GM12878 (cell line): Measurements from ENCODE around the gene DIP2B. TPM values are rescaled to one million over a fixed set of nuclear protein-coding genes. Genes with fewer than 3 reads are reported as not detected.

Source experiments
- ATAC-seq: fragments of 200-7000 bp; cut with Tn5 transposase; 3 replicates; pipeline ENCODE4 v1.9.1; 2020; ENCODE audit warnings: mild to moderate bottlenecking, moderate library complexity
- BruUV-seq: library from RNA; stranded (reverse); fragments of 400-500 nt; replicated peaks from 2 replicates; lab custom pipeline; 2021; lab: Mats Ljungman, UMichigan
- CTCF ChIA-PET: fragments of 300-600 bp; sonication (Branson Sonifier 250); formaldehyde crosslinking; extraction: SDS; loops from one replicate; lab custom pipeline; 2021; ENCODE audit warnings: inconsistent platforms; lab: Yijun Ruan, JAX
- POLR2A ChIA-PET: fragments of 350-600 bp; formaldehyde crosslinking; extraction: SDS; loops from one replicate; lab custom pipeline; 2021; ENCODE audit warnings: inconsistent platforms; lab: Charles Lee
- RAD21 ChIA-PET: fragments of 300-600 bp; sonication (Branson Sonifier 250); formaldehyde crosslinking; loops from one replicate; lab custom pipeline; 2023; ENCODE audit warnings: antibody characterized with exemption; ENCODE audit not compliant: unreplicated experiment; lab: Charles Lee
- SMC1A ChIA-PET: fragments of 300-600 bp; sonication (Branson Sonifier 250); formaldehyde crosslinking; loops from one replicate; lab custom pipeline; 2023; ENCODE audit not compliant: unreplicated experiment, uncharacterized antibody; lab: Charles Lee
- DNase-seq: peaks from one replicate; pipeline ENCODE4 v3.0.0-alpha.2; 2011; ENCODE audit warnings: low read depth, low spot score
- FAIRE-seq: peaks from 3 replicates; lab custom pipeline; 2011; peaks lifted over from hg19 to GRCh38; lab: Jason Lieb, UNC
- H2AFZ ChIP-seq: 2 replicates; pipeline ENCODE4 v1.6.0; 2011; ENCODE audit warnings: low read depth, low read length, control low read depth; ENCODE audit not compliant: control insufficient read depth
- H3K27ac ChIP-seq: 2 replicates; pipeline ENCODE4 v1.5.1; 2011; ENCODE audit warnings: control low read depth; ENCODE audit not compliant: control insufficient read depth, insufficient read depth
- H3K27me3 ChIP-seq, 2 experiments: replicated peaks in 1 of 2; 2 replicates each; pipeline versions ENCODE4 v1.6.0 to v1.6.1; 2011; ENCODE audit warnings: low read length in 1 of 2; ENCODE audit not compliant: control insufficient read depth in 2 of 2, insufficient read depth in 2 of 2
- H3K36me3 ChIP-seq, 2 experiments: 2 replicates each; pipeline ENCODE4 v1.5.1; 2011; ENCODE audit warnings: low read length in 1 of 2; ENCODE audit not compliant: control insufficient read depth in 2 of 2, insufficient read depth in 2 of 2
- H3K4me1 ChIP-seq: 2 replicates; pipeline ENCODE4 v1.6.1; 2011; ENCODE audit warnings: mild to moderate bottlenecking, low read length, moderate library complexity, mixed read lengths; ENCODE audit not compliant: control insufficient read depth, insufficient read depth
- H3K4me2 ChIP-seq: 2 replicates; pipeline ENCODE4 v1.6.0; 2011; ENCODE audit warnings: control low read depth; ENCODE audit not compliant: control insufficient read depth, insufficient read depth
- H3K4me3 ChIP-seq: fragments of 200-600 bp; sonication (generic); 2 replicates; pipeline ENCODE4 v1.5.1; 2016
- H3K79me2 ChIP-seq: 2 replicates; pipeline ENCODE4 v1.6.0; 2011; ENCODE audit warnings: low read length; ENCODE audit not compliant: control insufficient read depth, insufficient read depth
- H3K9ac ChIP-seq: 2 replicates; pipeline ENCODE4 v1.8.0; 2011; ENCODE audit warnings: low read length, control low read depth, mixed read lengths; ENCODE audit not compliant: control insufficient read depth, insufficient read depth
- H3K9me3 ChIP-seq: replicated peaks from 3 replicates; pipeline ENCODE4 v1.5.1; 2011; ENCODE audit warnings: mild to moderate bottlenecking, low read length; ENCODE audit not compliant: control insufficient read depth, insufficient read depth
- H4K20me1 ChIP-seq: 2 replicates; pipeline ENCODE4 v1.6.0; 2011; ENCODE audit not compliant: control insufficient read depth, insufficient read depth
- LARP7 ChIP-seq: fragments of 450-650 bp; IDR thresholded peaks from 2 replicates; pipeline ENCODE4 v1.6.1; 2017; ENCODE audit warnings: mild to moderate bottlenecking
- NFIC ChIP-seq: IDR thresholded peaks from 2 replicates; pipeline ENCODE4 v1.6.1; 2012; ENCODE audit warnings: low read depth, mild to moderate bottlenecking, inconsistent platforms, low read length, moderate library complexity
- SREBF2 ChIP-seq: IDR thresholded peaks from 2 replicates; pipeline ENCODE4 v1.6.1; 2012; ENCODE audit warnings: mild to moderate bottlenecking, low read length
- TARDBP ChIP-seq: IDR thresholded peaks from 2 replicates; pipeline ENCODE4 v1.6.1; 2016; ENCODE audit warnings: borderline replicate concordance
- YY1 ChIP-seq: IDR thresholded peaks from 2 replicates; pipeline ENCODE4 v1.6.1; 2011; ENCODE audit warnings: low read depth, mild to moderate bottlenecking, low read length
- ZBTB4 ChIP-seq: fragments of 450-650 bp; formaldehyde crosslinking; IDR thresholded peaks from 2 replicates; pipeline ENCODE4 v1.4.0; 2022; ENCODE audit warnings: mild to moderate bottlenecking, moderate library complexity
- WGBS: methylation state at CpG from one replicate; pipeline ENCODE4 v1.1.6; 2016; ENCODE audit warnings: low lambda C conversion rate; ENCODE audit not compliant: insufficient replicate concordance, insufficient coverage; ENCODE audit errors: missing lambda C conversion rate; 5-methylcytosine and 5-hydroxymethylcytosine counted together
- in situ Hi-C: fragments of 300-500 bp; cut with MboI; formaldehyde crosslinking; loops from 9 replicates; pipeline ENCODE4 v1.14.3; 2018; ENCODE audit warnings: mixed read lengths
- intact Hi-C: fragments of 100-400 bp; cut with micrococcal nuclease; formaldehyde crosslinking; loops from one replicate; pipeline ENCODE4 v1.14.2; 2022; ENCODE audit not compliant: unreplicated experiment
- polyA plus RNA-seq, 11 experiments: library from polyadenylated mRNA; depleted of rRNA in 4 of 11; unstranded in 6 of 11; stranded (reverse) in 5 of 11; fragments of >200 nt; fragmentation: Nextera tagmentation in 4 of 11; fragmentation: Illumina TruSeq in 1 of 11; extraction: Ambion mirVana in 4 of 11; extraction: Trizol in 1 of 11; gene quantifications; 1 replicate in 1 of 11; 2 replicates in 10 of 11; pipeline versions ENCODE4 v1.2.1 to v1.2.3, GENCODE V29; 2011 to 2016; ENCODE audit warnings: inconsistent platforms in 2 of 11, missing spikeins in 2 of 11, low read depth in 1 of 11
- total RNA-seq, 4 experiments: library from RNA; depleted of rRNA in 3 of 4; stranded (reverse); fragments of >200 nt in 3 of 4; fragmentation: Illumina TruSeq in 1 of 4; extraction: Trizol in 1 of 4; gene quantifications; 2 replicates each; pipeline versions ENCODE4 v1.2.1 to v1.2.3, GENCODE V29; 2013 to 2021
- TF ChIP-seq, protein P1 (sequence below): fragments of 150-350 bp; IDR thresholded peaks from 2 replicates; pipeline ENCODE4 v1.6.1; 2014; ENCODE audit warnings: mild to moderate bottlenecking, low read depth, low read length
- TF ChIP-seq, protein P2 (sequence below), 3 experiments: IDR thresholded peaks in 2 of 3; conservative IDR thresholded peaks in 1 of 3; 2 replicates each; pipeline ENCODE4 v1.5.1; 2011; ENCODE audit warnings: low read depth in 3 of 3, low read length in 3 of 3, mild to moderate bottlenecking in 3 of 3, control low read depth in 2 of 3, moderate library complexity in 2 of 3, inconsistent platforms in 1 of 3, mixed read lengths in 1 of 3; ENCODE audit not compliant: control insufficient read depth in 2 of 3, insufficient read depth in 1 of 3; ENCODE audit errors: extremely low read depth in 1 of 3
- TF ChIP-seq, protein P3 (sequence below): fragments of 150-350 bp; IDR thresholded peaks from 2 replicates; pipeline ENCODE4 v1.6.1; 2016; ENCODE audit warnings: low read depth, low read length

The DIP2B gene
- total and polyA plus RNA-seq, 10 of the 15 experiments (the other 5 are each of a cell fraction or from before 2014, with no cell fraction given) = 4.5 to 30.0 (median 18.6) TPM

- TF ChIP-seq, protein P1, sequence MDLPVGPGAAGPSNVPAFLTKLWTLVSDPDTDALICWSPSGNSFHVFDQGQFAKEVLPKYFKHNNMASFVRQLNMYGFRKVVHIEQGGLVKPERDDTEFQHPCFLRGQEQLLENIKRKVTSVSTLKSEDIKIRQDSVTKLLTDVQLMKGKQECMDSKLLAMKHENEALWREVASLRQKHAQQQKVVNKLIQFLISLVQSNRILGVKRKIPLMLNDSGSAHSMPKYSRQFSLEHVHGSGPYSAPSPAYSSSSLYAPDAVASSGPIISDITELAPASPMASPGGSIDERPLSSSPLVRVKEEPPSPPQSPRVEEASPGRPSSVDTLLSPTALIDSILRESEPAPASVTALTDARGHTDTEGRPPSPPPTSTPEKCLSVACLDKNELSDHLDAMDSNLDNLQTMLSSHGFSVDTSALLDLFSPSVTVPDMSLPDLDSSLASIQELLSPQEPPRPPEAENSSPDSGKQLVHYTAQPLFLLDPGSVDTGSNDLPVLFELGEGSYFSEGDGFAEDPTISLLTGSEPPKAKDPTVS = no peak
- no peak for TF ChIP-seq TARDBP
- no peak for TF ChIP-seq YY1
- TF ChIP-seq, all 136 proteins: peak for 0
Measured at GRCh38 chr12:50775251-50775650, 270.5 kb downstream of the DIP2B start (continued).

GRCh38 chr12:50776749-50777728, 272.3 kb downstream of the DIP2B start:
- in situ Hi-C loops = no loop called here
- no peak for DNase-seq
- CTCF ChIA-PET = interaction anchor here (0.6 to 3.8 kb wide), 4 partner anchors 9 to 212 kb away, joined by 3 to 17 read pairs (median 3); no protein-coding TSS in a partner anchor
- POLR2A ChIA-PET = interaction anchor here (0.6 kb wide), 3 partner anchors 13 to 556 kb away, joined by 3 to 5 read pairs (median 4); no protein-coding TSS in a partner anchor
- no peak for FAIRE-seq
- H3K4me1 ChIP-seq = no peaks in the 10 kb centered on the region
- no peak; the same call in 2 of the 3 replicates for ATAC-seq
- 58% methylated on average over 9 of the region's 9 CpGs for WGBS
- no TSS peak for BruUV-seq
- intact Hi-C loops = no loop called here
- H3K36me3 ChIP-seq = no peaks in the 10 kb centered on the region; a peak in 2 of 4 replicates
- no peaks in the 10 kb centered on the region for H4K20me1 ChIP-seq
- peaks cover 12% of the 10 kb centered on the region for H3K79me2 ChIP-seq
- RAD21 ChIA-PET = interaction anchor here (1.1 kb wide), 1 partner anchor 12 kb away, joined by 7 read pairs; no protein-coding TSS in a partner anchor
- H3K27ac ChIP-seq = no peak overlapping the region
- SMC1A ChIA-PET = interaction anchor here (0.8 to 1.3 kb wide), 2 partner anchors 12 to 299 kb away, joined by 3 to 4 read pairs; no protein-coding TSS in a partner anchor
- H3K4me2 ChIP-seq = no peak overlapping the region
- no peak overlapping the region for H3K9ac ChIP-seq
- no peak overlapping the region for H2AFZ ChIP-seq
- no peaks in the 10 kb centered on the region; the same call in 2 of the 3 replicates for H3K9me3 ChIP-seq
- H3K27me3 ChIP-seq = no peaks in the 10 kb centered on the region
- H3K4me3 ChIP-seq = no peak overlapping the region
- TF ChIP-seq SREBF2 (no peak), ZBTB4 (no peak), NFIC (no peak), LARP7 (no peak)
- TF ChIP-seq, protein P2, sequence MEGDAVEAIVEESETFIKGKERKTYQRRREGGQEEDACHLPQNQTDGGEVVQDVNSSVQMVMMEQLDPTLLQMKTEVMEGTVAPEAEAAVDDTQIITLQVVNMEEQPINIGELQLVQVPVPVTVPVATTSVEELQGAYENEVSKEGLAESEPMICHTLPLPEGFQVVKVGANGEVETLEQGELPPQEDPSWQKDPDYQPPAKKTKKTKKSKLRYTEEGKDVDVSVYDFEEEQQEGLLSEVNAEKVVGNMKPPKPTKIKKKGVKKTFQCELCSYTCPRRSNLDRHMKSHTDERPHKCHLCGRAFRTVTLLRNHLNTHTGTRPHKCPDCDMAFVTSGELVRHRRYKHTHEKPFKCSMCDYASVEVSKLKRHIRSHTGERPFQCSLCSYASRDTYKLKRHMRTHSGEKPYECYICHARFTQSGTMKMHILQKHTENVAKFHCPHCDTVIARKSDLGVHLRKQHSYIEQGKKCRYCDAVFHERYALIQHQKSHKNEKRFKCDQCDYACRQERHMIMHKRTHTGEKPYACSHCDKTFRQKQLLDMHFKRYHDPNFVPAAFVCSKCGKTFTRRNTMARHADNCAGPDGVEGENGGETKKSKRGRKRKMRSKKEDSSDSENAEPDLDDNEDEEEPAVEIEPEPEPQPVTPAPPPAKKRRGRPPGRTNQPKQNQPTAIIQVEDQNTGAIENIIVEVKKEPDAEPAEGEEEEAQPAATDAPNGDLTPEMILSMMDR (IDR thresholded peaks at IDR 0.05 in 2 of 3, conservative IDR thresholded peaks at IDR 0.05 in 1 of 3; ENCODE audit: control insufficient read depth in 2 of 3, extremely low read depth in 1 of 3, insufficient read depth in 1 of 3, low read depth in 3 of 3, low read length in 3 of 3) = no peak
- TF ChIP-seq, protein P3, sequence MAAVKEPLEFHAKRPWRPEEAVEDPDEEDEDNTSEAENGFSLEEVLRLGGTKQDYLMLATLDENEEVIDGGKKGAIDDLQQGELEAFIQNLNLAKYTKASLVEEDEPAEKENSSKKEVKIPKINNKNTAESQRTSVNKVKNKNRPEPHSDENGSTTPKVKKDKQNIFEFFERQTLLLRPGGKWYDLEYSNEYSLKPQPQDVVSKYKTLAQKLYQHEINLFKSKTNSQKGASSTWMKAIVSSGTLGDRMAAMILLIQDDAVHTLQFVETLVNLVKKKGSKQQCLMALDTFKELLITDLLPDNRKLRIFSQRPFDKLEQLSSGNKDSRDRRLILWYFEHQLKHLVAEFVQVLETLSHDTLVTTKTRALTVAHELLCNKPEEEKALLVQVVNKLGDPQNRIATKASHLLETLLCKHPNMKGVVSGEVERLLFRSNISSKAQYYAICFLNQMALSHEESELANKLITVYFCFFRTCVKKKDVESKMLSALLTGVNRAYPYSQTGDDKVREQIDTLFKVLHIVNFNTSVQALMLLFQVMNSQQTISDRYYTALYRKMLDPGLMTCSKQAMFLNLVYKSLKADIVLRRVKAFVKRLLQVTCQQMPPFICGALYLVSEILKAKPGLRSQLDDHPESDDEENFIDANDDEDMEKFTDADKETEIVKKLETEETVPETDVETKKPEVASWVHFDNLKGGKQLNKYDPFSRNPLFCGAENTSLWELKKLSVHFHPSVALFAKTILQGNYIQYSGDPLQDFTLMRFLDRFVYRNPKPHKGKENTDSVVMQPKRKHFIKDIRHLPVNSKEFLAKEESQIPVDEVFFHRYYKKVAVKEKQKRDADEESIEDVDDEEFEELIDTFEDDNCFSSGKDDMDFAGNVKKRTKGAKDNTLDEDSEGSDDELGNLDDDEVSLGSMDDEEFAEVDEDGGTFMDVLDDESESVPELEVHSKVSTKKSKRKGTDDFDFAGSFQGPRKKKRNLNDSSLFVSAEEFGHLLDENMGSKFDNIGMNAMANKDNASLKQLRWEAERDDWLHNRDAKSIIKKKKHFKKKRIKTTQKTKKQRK = no peak
